ENCODE measurements around the gene SHISA4.

SHISA4 gene

DNA sequence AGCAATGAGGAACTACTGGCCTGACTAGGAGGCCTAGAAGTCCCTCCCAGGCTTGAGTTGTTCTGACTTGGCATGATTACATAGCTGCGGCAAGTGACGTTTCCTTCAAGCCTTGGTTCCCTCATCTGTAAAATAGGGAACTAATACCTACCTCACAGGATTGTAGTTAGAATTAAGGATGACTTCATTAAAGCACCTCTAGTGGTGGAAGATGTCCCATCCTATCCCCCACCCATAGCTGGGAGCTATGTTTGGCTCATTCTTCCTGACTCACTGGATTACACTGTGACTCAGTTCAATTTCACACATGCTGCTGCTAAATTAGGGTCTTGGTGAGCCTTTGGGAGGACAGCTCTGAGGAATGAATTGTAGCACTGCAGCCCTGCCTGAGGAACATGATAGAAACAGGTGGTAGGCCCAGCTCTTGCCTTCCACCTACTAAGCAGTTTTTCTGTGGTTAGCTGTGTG, 6.0 kb upstream of the SHISA4 start:
- peak; percentile 69 for DNase-seq (ENCODE audit: low spot score)

DNA sequence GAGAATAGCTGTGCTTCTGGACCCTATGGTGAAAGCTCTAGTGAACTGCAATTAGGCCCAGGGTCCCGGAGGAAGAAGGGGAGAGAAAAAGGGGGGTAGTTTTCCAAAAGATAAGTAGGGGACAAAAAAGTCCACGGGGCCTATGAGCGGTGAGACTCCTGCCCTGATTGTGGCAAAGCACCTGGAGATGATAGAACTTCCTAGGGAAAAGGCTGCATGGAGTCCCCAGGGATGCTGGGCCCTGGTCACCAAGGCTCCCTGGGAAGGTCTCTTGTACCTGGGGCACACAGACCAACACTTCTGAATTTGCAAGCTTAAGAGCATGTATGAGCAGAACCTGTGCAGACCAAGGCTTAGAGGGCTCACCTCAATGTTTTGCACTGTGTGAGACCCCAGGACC, 5.4 kb upstream of the SHISA4 start:
- no peak for DNase-seq (ENCODE audit: low spot score)

DNA sequence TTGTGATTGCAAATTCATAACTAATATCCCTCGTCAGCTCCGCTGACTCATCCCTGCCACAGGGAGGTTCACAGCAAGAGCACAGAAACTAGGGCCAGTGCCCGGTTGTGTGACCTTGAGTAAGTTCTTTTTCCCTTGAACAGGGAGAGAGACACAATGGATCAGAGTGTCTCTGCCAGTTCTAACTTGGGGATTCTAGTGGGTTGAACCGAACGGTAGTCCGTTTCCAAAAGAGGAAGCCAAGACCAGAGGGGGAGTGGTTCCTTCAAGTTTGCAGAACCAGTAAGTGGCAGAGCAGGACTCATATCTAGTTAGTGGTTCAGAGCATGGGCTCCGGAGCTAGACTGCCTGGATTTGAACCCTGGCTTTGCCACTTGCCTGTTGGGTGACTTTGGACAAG, 4.9 kb upstream of the SHISA4 start:
- peak; percentile 36 for DNase-seq (ENCODE audit: low spot score)

DNA sequence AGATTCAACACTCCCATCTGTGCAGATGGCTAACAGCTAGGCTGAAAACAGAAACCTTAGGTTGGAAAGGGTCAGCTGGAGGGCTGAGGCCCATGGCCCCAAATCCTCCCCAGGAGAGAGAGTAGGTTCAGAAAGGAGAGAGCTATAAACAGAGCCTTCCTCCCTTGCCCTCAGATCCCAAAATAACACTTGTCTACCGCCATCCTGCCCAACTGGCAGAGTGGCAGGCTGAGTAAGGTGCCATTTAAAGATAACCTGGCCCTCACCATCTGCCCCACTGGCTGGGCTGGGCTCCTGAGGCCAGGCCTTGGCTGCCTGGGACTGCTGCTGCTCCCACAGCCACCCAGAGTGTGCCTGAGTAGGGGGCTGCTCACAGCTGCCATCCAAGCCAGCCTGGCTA, 4.3 kb upstream of the SHISA4 start:
- no peak for DNase-seq (ENCODE audit: low spot score)

DNA sequence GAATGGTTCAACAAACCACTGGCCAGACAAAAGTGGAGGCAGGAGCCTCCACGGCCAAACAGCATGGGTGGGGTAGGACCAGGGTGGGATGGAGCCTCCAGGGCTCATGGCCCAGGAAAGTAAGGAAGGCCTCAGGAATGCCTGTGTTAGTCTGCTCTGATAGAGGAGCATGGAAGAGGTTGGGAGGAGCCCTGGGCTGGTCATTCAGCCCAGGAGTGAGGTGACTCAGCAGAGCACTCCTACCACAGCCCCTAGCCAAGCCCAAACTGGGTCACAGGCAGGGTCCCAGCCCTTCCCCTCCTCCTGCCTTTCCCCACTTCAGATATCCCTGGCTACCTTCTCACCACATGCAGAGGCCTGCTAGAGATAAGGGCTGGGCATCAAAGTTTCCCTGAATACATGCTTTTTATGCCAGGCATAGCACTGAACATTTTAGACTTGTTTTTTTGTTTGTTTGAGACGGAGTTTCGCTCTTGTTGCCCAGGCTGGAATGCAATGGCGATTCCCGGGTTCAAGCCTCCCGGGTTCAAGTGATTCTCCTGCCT, 3.1 kb upstream of the SHISA4 start:
- peak; percentile 77 for DNase-seq (ENCODE audit: low spot score)

DNA sequence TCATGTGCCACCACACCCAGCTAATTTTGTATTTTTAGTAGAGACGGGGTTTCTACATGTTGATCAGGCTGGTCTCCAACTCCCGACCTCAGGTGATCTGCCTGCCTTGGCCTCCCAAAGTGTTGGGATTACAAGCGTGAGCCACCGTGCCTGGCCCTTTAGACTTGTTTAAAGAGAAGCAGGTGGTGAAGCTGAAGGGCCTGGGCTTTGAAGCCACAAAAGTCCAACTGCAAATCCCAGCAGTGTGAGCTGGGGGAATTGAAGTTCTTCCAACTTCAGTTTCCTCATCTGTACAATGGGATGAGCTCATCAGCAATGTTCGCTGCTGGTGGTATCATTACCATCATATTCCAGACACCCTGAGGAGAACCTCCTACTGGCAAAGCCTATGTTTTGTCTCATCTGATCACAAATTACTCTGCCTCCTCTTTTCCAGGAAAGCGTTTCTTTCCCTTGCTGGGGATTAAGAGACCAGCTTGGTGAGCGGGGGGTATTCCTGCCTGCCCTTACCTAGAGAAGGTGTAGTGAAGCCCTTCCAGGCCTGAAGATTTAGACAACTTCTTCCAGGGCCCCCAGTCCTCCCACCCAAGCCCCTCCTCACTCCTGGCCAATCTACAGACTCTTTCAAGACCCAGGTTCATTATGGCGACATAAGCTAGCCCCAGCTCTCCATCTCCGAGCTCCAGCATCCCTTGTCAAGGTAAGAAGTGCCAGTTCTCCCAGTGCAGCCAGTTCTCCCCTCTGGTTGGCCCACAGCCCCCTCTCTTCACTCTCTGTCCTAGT, 2.4 kb upstream of the SHISA4 start:
- DNase-seq (ENCODE audit: low spot score) = no peak

DNA sequence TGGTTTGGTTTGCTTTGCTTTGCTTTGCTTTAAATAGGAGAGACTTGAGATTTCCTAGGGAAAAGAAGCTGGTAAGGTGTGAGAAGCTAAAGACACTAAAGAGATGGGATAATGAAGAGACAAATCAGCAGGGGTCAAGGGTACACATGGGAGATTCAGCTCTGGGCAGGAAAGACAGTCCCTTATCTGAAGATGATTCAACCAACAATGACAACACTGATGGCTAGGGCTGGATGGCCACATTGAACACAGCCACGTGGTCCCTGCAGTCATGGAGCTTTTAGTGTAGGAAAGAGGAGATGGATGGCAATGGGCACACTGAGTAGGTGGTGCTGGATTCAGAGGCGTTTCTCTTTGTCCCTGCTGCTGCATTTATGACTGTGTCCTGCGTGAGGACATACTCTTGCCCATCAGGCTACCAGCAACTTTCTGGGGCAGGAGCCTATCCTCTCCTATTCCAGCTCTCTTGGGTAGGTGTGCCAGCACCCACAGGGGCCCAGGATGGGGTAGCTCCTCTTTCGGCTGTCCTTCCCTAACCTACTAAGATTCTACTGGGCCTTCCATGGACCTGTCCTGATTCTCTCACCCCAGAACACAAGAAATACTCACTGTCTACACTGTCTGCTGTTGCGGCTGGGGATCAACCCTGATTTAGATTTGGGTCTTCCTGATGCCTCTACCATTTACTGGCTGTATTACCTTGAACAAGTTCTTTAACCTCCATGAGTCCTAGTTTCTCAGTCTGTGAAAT, 1.4 kb upstream of the SHISA4 start:
- no peak for DNase-seq (ENCODE audit: low spot score)

DNA sequence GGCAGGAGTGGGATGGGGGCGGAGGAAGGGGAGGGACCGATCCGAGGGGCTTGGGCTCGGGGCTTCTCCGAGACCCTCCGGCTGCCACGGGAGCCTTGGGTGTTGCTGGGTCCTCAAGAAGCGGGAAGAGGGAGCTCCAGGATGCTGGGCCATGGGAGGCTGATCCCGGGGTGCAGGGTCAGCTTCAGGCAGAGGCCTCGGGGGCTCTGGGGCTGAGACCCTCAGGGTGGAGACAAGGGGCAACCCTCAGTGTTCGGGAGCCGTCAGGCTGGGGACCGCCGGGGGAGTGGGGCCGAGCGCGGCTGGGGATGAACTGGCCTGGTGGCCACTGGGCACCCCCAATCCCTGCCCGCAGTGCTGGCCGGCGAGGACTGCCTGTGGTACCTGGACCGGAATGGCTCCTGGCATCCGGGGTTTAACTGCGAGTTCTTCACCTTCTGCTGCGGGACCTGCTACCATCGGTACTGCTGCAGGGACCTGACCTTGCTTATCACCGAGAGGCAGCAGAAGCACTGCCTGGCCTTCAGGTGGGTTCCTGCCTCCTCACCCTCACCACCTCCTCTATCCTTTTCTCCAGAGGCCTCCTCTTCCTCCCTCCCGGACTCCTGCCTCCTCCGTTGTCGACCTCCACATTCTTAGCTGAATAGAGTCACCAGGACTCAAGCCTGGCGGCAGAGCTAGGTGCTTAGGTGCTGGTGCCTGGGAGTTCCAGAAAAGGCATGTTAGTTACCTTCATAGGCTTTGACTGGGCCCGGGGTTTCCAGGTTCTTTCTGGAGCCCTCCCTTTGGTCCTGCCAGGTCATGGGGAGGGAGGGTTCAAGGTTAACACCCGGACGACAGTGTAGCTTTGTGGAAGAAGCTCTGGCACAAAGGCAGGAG, 631 bp downstream of the SHISA4 start:
- DNase-seq (ENCODE audit: low spot score) = peak; percentile 25

DNA sequence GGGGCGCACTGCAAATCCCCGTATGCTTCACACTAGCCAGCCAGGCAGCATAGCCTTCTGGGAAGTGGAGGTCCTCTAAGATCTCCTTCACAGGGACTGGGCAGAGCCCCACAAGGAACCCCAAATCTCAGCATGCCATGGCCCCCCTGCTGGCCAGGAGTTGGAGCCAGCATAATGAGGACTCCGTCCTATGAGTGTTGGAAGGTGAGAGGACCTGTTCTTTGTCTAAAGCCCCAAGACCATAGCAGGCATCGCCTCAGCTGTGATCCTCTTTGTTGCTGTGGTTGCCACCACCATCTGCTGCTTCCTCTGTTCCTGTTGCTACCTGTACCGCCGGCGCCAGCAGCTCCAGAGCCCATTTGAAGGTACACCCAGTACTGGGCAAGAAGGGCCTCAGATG, 1.5 kb downstream of the SHISA4 start:
- DNase-seq (ENCODE audit: low spot score) = no peak

DNA sequence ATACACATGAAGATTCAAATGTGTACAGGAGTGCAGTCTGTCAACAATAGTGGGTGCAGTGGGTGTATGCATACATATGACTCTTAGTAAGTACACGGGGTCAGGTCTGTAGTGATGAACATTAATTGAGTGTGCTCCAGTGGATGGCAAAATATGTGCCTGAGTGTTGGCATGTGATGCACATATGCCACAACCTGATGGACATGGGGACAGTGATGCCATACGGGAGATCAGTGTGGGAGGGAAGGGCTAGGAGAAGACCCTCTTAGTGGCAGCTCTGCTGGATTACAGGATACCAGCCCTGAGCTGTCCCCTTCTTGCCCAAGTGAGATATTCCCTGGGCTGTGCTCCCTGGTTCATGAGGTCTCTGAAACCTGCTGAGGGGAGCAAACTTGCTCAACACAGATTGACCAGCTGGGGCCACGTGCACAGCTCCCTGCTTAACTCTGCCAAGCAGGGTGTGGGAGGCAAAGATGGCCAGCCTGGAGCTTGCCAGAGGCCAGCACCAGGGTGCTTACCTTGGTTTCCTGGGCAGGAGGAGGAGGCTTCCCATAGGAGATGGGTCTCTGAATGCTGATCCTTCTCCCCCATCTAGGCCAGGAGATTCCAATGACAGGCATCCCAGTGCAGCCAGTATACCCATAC, 2.2 kb downstream of the SHISA4 start:
- no peak for DNase-seq (ENCODE audit: low spot score)

DNA sequence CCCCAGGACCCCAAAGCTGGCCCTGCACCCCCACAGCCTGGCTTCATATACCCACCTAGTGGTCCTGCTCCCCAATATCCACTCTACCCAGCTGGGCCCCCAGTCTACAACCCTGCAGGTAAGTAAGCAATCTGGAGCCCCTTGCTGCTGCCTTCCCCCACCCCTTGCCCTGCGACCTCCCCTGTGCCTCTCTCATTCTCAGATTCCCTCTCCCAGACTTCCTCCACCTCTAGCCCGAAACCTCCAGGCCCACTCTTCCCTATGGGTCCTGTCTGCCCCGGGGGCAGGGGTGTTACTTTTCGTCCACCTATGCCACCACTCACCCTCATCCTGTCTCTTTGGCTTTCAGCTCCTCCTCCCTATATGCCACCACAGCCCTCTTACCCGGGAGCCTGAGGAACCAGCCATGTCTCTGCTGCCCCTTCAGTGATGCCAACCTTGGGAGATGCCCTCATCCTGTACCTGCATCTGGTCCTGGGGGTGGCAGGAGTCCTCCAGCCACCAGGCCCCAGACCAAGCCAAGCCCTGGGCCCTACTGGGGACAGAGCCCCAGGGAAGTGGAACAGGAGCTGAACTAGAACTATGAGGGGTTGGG, 2.9 kb downstream of the SHISA4 start:
- DNase-seq (ENCODE audit: low spot score) = no peak

DNA sequence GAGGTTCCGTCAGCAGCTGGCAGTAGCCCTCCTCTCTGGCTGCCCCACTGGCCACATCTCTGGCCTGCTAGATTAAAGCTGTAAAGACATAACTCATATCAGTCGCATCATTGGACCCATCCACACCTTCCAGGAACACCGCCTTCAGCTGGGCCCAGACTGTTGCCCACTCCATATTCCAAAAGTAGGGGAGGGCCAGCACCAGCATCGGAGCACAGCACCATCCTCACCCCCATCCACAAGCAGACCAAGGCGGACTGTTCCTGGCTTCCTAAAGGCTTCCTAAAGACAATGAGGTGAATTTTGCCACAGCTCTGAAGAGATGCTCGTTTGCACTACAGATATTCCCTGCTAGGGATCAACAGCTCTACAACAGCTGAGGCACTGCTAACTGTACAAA, 3.5 kb downstream of the SHISA4 start:
- no peak for DNase-seq (ENCODE audit: low spot score)

DNA sequence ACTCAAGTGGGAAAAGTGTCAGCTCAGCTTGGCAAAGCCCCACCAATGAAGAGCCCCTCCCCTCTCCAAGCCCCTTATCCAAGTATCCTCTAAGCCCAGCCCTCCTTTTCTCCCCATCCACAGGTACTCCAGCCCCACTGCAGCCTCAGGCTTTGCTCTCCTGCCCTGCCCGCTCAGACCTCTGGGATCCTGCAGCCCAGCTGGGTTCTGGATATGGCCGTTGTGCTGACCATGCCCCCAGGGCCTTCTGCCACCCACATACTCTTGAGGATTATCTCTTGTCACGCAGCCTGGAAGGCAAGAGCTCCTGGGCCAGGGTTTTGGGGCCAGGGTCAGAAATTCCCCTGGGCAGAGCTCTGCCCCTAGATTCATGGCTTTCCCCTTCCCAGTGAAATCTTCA, 4.7 kb downstream of the SHISA4 start:
- no peak for DNase-seq (ENCODE audit: low spot score)

DNA sequence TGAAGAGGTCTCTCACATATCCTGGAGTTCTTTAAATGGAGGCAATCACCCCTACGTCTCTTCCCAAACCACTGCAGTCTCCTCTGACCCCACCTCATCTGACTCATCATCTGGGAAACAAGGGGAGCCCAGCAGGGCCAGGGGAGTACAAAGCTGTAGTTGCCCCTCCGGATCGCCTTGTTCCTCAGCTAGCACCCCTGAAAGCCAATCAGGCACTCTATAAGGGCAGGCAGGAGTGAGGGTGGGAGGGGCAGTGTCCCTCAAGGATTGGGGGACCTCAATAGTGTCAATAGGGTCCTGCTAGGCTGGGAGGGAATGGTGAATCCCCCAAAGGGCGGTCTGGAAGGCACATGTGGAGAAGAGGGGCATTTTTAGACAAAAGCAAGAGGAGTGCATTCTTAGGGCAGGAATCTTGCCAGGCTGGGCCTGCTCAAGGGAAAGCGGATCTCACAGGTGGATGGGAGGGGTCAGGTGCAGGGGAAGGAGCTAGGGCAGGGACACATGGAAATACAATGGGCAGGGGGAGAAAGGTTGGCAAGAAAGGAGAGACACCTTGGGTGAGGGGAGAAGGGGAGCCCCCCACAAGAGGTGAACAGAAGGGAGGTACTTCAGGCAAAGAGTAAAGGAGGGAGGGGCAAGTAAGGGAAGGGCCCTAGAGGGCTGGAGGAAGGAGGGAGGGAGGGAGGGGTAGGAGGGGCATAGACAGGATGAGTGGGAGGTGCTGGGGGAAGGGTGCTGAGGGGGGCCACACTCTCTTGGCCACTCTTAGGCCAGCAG, 5.8 kb downstream of the SHISA4 start:
- DNase-seq (ENCODE audit: low spot score) = no peak

DNA sequence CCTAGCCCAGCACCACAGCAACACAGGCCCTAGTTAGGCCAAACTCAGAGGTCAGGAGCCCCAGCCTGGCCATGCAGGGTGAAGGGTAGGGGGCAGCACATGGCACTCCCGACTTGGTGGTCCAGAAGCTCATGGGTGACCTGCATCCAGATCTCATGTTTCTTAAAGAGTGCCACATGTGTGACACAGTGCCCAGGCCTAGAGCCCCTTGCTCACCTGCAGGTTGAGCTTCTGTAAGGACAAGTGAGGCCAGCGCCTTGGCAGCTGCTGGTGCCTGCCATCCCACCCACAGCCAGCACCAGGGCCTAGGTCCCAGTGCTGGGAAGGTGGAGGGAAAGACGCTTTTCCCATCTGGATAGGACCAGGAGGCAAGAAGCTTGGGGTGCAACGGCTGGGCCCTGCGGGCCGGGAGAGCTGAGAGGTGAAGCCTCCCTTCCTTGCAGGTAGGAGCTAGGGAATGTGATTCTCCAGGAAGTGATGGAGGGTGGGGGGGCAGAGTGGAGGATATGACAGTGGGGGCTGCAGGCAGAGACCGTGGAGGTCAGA, 6.5 kb downstream of the SHISA4 start:
- no peak for DNase-seq (ENCODE audit: low spot score)

DNA sequence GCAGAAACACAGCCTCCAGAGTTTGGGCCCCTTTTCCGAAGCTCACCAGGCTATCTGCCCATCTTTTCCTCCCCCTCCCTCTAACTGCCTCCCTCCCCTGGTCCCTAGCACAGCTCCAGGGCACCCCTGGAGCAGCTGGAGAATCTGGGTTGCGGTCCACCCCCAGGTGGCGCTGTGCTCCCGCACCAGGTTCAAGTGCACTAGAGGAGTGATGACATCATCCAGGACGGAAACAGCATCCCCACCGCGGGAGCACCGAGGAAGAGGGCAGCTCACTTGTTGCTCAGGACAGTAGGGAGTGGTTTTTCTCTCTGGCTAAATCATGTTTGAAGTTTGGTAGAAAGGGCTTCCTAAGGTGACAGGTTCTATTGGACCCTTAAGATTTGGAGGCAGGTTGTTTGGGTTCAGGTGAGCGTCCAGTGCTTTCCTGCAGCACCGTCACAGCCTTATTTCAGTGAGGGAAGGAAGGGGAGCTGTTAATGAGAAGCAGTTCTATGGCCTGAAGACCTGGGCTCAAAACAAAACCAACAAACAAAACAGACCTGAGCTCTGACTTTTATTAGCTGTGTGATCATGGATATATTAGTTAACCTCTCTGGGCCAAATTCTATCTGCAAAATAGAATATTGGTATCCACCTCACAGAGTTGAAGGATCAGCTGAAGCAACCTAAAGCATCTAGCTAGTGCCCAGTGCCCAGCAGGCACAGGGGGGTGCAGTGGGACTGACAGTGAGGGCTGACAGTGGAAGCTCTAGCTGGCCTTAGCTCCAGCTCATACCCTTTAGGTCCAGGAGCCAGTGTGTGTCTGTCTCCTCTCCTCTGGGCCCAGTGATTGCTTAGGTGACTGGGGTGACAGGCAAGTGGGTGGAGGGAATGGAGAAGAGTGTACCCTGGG, 7.5 kb downstream of the SHISA4 start:
- peak; percentile 89 for DNase-seq (ENCODE audit: low spot score)

DNA sequence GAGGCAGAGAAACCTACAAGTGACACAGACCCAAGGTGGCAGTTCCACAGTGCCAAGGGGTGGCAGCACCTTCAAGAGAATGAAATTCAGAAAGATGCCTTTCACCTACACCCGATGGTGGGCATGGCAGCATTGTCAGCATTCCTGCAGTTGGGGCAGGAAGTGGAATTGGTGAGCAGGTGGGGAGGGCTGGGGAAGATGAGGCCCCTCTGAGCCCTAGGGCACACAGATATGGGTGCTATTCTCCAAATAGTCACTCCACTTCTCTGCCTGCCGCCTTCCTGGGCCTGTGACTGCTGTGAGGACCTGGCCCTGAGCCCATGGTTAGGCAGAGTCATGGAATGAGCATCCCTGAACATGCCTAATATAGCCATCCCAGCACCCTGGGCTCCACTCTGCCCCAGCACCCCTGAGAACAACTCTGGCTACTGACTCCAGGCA, 8.3 kb downstream of the SHISA4 start:
- DNase-seq (ENCODE audit: low spot score) = peak; percentile 76

DNA sequence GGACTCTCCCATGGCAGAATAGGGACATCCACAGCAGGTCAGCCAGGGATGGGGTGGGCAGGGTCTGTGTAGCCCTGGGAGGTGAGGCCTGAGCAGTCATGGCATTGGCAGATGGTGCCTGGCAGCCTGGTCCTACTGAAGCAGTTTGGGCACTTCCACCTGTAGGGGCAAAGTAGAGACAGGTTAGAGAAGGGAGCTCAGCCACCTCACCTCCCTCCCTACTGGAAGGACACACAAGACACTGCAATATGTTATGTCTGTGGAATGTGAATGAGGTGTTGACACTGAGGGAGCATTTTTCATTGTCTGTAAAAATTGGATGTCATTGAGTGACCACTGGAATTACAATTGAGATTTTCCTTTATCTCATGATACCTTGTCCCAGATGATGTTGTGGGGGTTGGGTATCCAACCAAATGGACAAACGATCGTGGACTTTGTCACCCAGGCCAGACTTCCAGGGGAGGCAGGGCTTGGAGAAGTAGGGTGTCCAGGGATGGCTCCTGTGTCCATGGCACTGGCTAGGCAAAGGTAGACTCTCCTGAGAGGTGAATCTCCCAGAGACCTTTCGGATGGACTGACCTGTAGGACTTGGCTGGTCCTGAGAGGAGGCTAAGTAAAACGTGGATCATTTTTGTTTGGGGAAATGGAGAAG, 9.7 kb downstream of the SHISA4 start:
- no peak for DNase-seq (ENCODE audit: low spot score)

DNA sequence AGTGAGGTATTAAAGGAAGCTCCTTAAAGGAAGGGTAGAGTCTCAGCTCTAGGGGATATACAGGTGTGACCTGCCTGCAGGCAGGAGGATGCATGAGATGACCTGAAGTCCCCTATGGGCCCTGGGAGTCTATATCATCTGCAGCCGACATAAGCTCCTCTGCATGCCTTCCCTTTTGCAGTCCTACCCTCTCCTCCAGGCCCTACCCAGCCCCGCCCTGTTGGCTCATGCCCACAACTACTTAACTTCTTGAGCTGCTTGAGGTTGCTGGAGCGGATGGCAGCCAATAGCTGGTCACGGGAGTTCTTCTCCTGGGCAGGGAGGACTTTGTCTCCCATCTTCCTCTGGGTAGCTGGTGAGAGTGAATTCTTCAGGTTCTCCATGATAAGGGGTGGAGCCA, 10.3 kb downstream of the SHISA4 start:
- no peak for DNase-seq (ENCODE audit: low spot score)

All from AG08396 (cell line).